ENCODE data around the gene KLC1.

- TF ChIP-seq POLR2A (IDR thresholded peaks at IDR 0.05) (no peak), CTCF (IDR thresholded peaks at IDR 0.05) (no peak)
Observed at GRCh38 chr14:103738166-103738565, 109.2 kb downstream of the KLC1 start.
